CD4-positive, alpha-beta memory T cell (primary cell): Measurements from ENCODE around the gene C20orf202. TPM values are rescaled to one million over a fixed set of nuclear protein-coding genes. Genes with fewer than 3 reads are reported as not detected.
A peak's percentile ranks its signal among the peaks of the same experiment; 100 is the strongest.
"Not testable (repeated sequence)": the region's sequence is repeated elsewhere in the genome, so short reads cannot be mapped to it uniquely, and the experiment has no call there.

ENCODE experiments used
- CTCF ChIA-PET: fragments of 350-600 bp; sonication (Branson Sonifier 250); formaldehyde crosslinking; loops from one replicate; lab custom pipeline; 2021; ENCODE audit warnings: inconsistent platforms; ENCODE audit not compliant: partially characterized antibody; lab: Charles Lee
- POLR2A ChIA-PET: fragments of 350-600 bp; sonication (Branson Sonifier 250); formaldehyde crosslinking; loops from one replicate; lab custom pipeline; 2021; ENCODE audit not compliant: partially characterized antibody; lab: Charles Lee
- DNase-seq, 5 donors: peaks; one replicate each; pipeline versions ENCODE4 v3.0.0 to v3.0.0-alpha.2; 2020 to 2022; ENCODE audit warnings: mixed read lengths in 1 of 5
- H3K27ac ChIP-seq: one replicate; pipeline ENCODE4 v1.7.0; 2013; ENCODE audit warnings: low read depth, low read length
- H3K27me3 ChIP-seq: 2 replicates; pipeline ENCODE4 v1.7.0; 2013; ENCODE audit warnings: mild to moderate bottlenecking, low read length, moderate library complexity; ENCODE audit not compliant: insufficient read depth
- H3K36me3 ChIP-seq: 2 replicates; pipeline ENCODE4 v1.7.0; 2013; ENCODE audit warnings: mild to moderate bottlenecking, low read length, moderate library complexity; ENCODE audit not compliant: insufficient read depth
- H3K4me1 ChIP-seq: 2 replicates; pipeline ENCODE4 v1.7.0; 2013; ENCODE audit warnings: mild to moderate bottlenecking, low read length, moderate library complexity; ENCODE audit not compliant: insufficient read depth
- H3K4me3 ChIP-seq, 2 donors: one replicate each; pipeline ENCODE4 v1.7.0; 2013; ENCODE audit warnings: low read length in 2 of 2, mild to moderate bottlenecking in 1 of 2
- H3K9me3 ChIP-seq, 2 donors: one replicate each; pipeline ENCODE4 v1.7.0; 2013; ENCODE audit warnings: low read length in 2 of 2, control low read depth in 1 of 2; ENCODE audit not compliant: control insufficient read depth in 1 of 2
- H3K27ac Mint-ChIP-seq, 7 donors: one replicate each; pipeline ENCODE4 v1.8.0; 2020 to 2021; ENCODE audit warnings: mixed read lengths in 7 of 7, mild to moderate bottlenecking in 6 of 7, inconsistent platforms in 3 of 7, moderate library complexity in 3 of 7
- H3K27me3 Mint-ChIP-seq, 2 donors: one replicate each; pipeline ENCODE4 v1.8.0; 2020 to 2021; ENCODE audit warnings: mixed read lengths in 2 of 2
- H3K36me3 Mint-ChIP-seq, 2 donors: one replicate each; pipeline ENCODE4 v1.8.0; 2020 to 2021; ENCODE audit warnings: mixed read lengths in 2 of 2, inconsistent platforms in 1 of 2, mild to moderate bottlenecking in 1 of 2
- H3K4me1 Mint-ChIP-seq, 4 donors: one replicate each; pipeline ENCODE4 v1.8.0; 2020 to 2021; ENCODE audit warnings: mixed read lengths in 4 of 4, mild to moderate bottlenecking in 1 of 4
- H3K4me3 Mint-ChIP-seq, 8 donors: one replicate each; pipeline ENCODE4 v1.8.0; 2020 to 2021; ENCODE audit warnings: mixed read lengths in 8 of 8, mild to moderate bottlenecking in 7 of 8, moderate library complexity in 6 of 8, inconsistent platforms in 3 of 8
- H3K9me3 Mint-ChIP-seq, 8 donors: one replicate each; pipeline ENCODE4 v1.8.0; 2020 to 2021; ENCODE audit warnings: mixed read lengths in 8 of 8, mild to moderate bottlenecking in 5 of 8, inconsistent platforms in 3 of 8, moderate library complexity in 1 of 8
- intact Hi-C: fragments of 100-400 bp; cut with micrococcal nuclease; formaldehyde crosslinking; loops from one replicate; pipeline ENCODE4 v1.15.1; 2023
- polyA plus RNA-seq, 2 donors: library from polyadenylated mRNA; unstranded; fragments of 300-500 nt; fragmentation: Illumina TruSeq; gene quantifications; one replicate each; pipeline ENCODE4 v1.2.3, GENCODE V29; 2021
- total RNA-seq, 2 experiments: library from RNA; stranded (reverse); gene quantifications; one replicate each; pipeline ENCODE4 v1.2.3, GENCODE V29; 2021

Gene C20orf202
- total and polyA plus RNA-seq, 4 experiments from 2014 or later: 0.18 to 0.20 TPM; not detected in 2

- ChIA-PET POLR2A (interaction anchor here (0.9 kb wide), 1 partner anchor 104 kb away, joined by 3 read pairs; no protein-coding TSS in a partner anchor), CTCF (interaction anchor here (0.7 to 2.9 kb wide), 18 partner anchors 8 to 398 kb away, joined by 3 to 21 read pairs (median 4); partner anchors contain the start of genes NSFL1C and RAD21L1)
- Mint-ChIP-seq H3K4me3 (peak overlapping the region in 7 of 8 donors; percentile 4 to 52 (median 26)), H3K27me3 (peaks cover 3 to 6% of the 10 kb centered on the region in 2 donors), H3K9me3 (no peaks in the 10 kb centered on the region), H3K27ac (peak overlapping the region in 1 of 7 donors; percentile 13), H3K4me1 (peaks cover 19 to 28% (median 25%) of the 10 kb centered on the region in 4 donors), H3K36me3 (no peaks in the 10 kb centered on the region)
- no peaks in the 10 kb centered on the region for H3K36me3 ChIP-seq
- H3K9me3 ChIP-seq: no peaks in the 10 kb centered on the region
- H3K4me3 ChIP-seq: no peak overlapping the region
- peak; percentile 52 to 63 (median 60) for DNase-seq
- intact Hi-C loops: loop anchor here (1.0 to 5.0 kb wide), 6 partner anchors 13 to 256 kb away; partner anchors contain the start of gene RAD21L1
- H3K27me3 ChIP-seq: no peaks in the 10 kb centered on the region
- no peak overlapping the region for H3K27ac ChIP-seq
- peaks cover 33% of the 10 kb centered on the region for H3K4me1 ChIP-seq
Measured at GRCh38 chr20:1212607-1213396, 9.5 kb downstream of the C20orf202 start.

- Mint-ChIP-seq H3K4me3 (peak overlapping the region in 1 of 8 donors; percentile 52), H3K9me3 (peaks cover 0 to 1% (median 0%) of the 10 kb centered on the region in 8 donors), H3K27ac (peak overlapping the region in 2 of 7 donors; percentile 75 to 77), H3K27me3 (peaks cover 1 to 4% of the 10 kb centered on the region in 2 donors), H3K4me1 (peaks cover 19 to 28% (median 26%) of the 10 kb centered on the region in 4 donors), H3K36me3 (no peaks in the 10 kb centered on the region)
- intact Hi-C loops: loop anchor here (5.0 kb wide), 3 partner anchors 87 to 258 kb away; no protein-coding TSS in a partner anchor
- ChIA-PET POLR2A (no interaction called here), CTCF (interaction anchor here (1.0 kb wide), 1 partner anchor 107 kb away, joined by 4 read pairs; no protein-coding TSS in a partner anchor)
- Histone ChIP-seq H3K9me3 (no peaks in the 10 kb centered on the region), H3K27me3 (no peaks in the 10 kb centered on the region), H3K36me3 (no peaks in the 10 kb centered on the region), H3K4me1 (peaks cover 33% of the 10 kb centered on the region), H3K4me3 (no peak overlapping the region), H3K27ac (no peak overlapping the region)
- no peak for DNase-seq
Measured at GRCh38 chr20:1214838-1215261, 11.6 kb downstream of the C20orf202 start.

- DNase-seq: peak in 2 of 5 donors; percentile 17 to 19
- Histone ChIP-seq H3K4me1 (peaks cover 33% of the 10 kb centered on the region), H3K27ac (peak overlapping the region; percentile 25), H3K36me3 (no peaks in the 10 kb centered on the region), H3K27me3 (no peaks in the 10 kb centered on the region), H3K9me3 (no peaks in the 10 kb centered on the region), H3K4me3 (no peak overlapping the region)
- no peaks in the 10 kb centered on the region for H3K36me3 Mint-ChIP-seq
- H3K4me1 Mint-ChIP-seq: peaks cover 19 to 28% (median 26%) of the 10 kb centered on the region in 4 donors
- H3K4me3 Mint-ChIP-seq: peak overlapping the region; percentile 48 to 72 (median 56)
- H3K9me3 Mint-ChIP-seq: peaks cover 0 to 1% (median 0%) of the 10 kb centered on the region in 8 donors
- ChIA-PET CTCF (interaction anchor here (1.0 kb wide), 1 partner anchor 107 kb away, joined by 4 read pairs; no protein-coding TSS in a partner anchor), POLR2A (no interaction called here)
- peak overlapping the region; percentile 75 to 94 (median 89) for H3K27ac Mint-ChIP-seq
- H3K27me3 Mint-ChIP-seq: peaks cover 1 to 4% of the 10 kb centered on the region in 2 donors
- intact Hi-C loops: no loop called here
Measured at GRCh38 chr20:1215386-1216170, 12.3 kb downstream of the C20orf202 start.

- H3K9me3 Mint-ChIP-seq, H3K27me3 Mint-ChIP-seq, H3K27me3 ChIP-seq, DNase-seq, H3K27ac ChIP-seq, H3K36me3 Mint-ChIP-seq, H3K4me3 ChIP-seq, POLR2A ChIA-PET, H3K9me3 ChIP-seq, intact Hi-C loops, H3K36me3 ChIP-seq, CTCF ChIA-PET: not testable (repeated sequence)
- Mint-ChIP-seq H3K4me1 (peaks cover 19 to 28% (median 26%) of the 10 kb centered on the region in 4 donors), H3K27ac (peak overlapping the region in 4 of 7 donors; percentile 17 to 82 (median 74)), H3K4me3 (peak overlapping the region in 3 of 8 donors; percentile 30 to 47 (median 34))
- peaks cover 33% of the 10 kb centered on the region for H3K4me1 ChIP-seq
Measured at GRCh38 chr20:1216527-1217427, 13.5 kb downstream of the C20orf202 start.

- H3K27ac Mint-ChIP-seq, intact Hi-C loops, H3K4me3 Mint-ChIP-seq, CTCF ChIA-PET, H3K9me3 ChIP-seq, H3K9me3 Mint-ChIP-seq, H3K4me3 ChIP-seq, DNase-seq, H3K36me3 Mint-ChIP-seq, H3K27ac ChIP-seq, H3K36me3 ChIP-seq, H3K27me3 Mint-ChIP-seq, POLR2A ChIA-PET, H3K27me3 ChIP-seq: not testable (repeated sequence)
- H3K4me1 Mint-ChIP-seq: peaks cover 2 to 18% (median 10%) of the 10 kb centered on the region in 4 donors
- H3K4me1 ChIP-seq: peaks cover 17% of the 10 kb centered on the region
Measured at GRCh38 chr20:1222750-1223149, 19.5 kb downstream of the C20orf202 start.

GRCh38 chr20:1224205-1224890 lies 21.1 kb downstream of the C20orf202 start:
- Mint-ChIP-seq H3K4me3 (peak overlapping the region in 6 of 8 donors; percentile 27 to 76 (median 55)), H3K27ac (peak overlapping the region in 5 of 7 donors; percentile 5 to 77 (median 63)), H3K9me3 (peaks cover 0 to 5% (median 2%) of the 10 kb centered on the region in 8 donors), H3K36me3 (peaks cover 0 to 2% of the 10 kb centered on the region in 2 donors), H3K27me3 (peaks cover 2 to 3% of the 10 kb centered on the region in 2 donors), H3K4me1 (peaks cover 2 to 18% (median 10%) of the 10 kb centered on the region in 4 donors)
- POLR2A ChIA-PET: interaction anchor here (2.1 kb wide), 1 partner anchor 42 kb away, joined by 6 read pairs; the partner anchor contains the start of gene SNPH
- CTCF ChIA-PET: no interaction called here
- Histone ChIP-seq H3K36me3 (no peaks in the 10 kb centered on the region), H3K4me3 (no peak overlapping the region), H3K4me1 (peaks cover 17% of the 10 kb centered on the region), H3K9me3 (no peaks in the 10 kb centered on the region), H3K27ac (no peak overlapping the region), H3K27me3 (peaks cover 6% of the 10 kb centered on the region)
- intact Hi-C loops: no loop called here
- peak in 2 of 5 donors; percentile 16 to 47 for DNase-seq
